Caki2 (cell line): ENCODE results near the gene USP48. TPM values are rescaled to one million over a fixed set of nuclear protein-coding genes. Genes with fewer than 3 reads are reported as not detected.
"Not testable (repeated sequence)": the region's sequence is repeated elsewhere in the genome, so short reads cannot be mapped to it uniquely, and the experiment has no call there.

ENCODE experiments used
- DNase-seq: peaks from one replicate; pipeline ENCODE4 v3.0.0-alpha.2; 2015; ENCODE audit warnings: low read depth
- in situ Hi-C: cut with HindIII; loops from 2 replicates; pipeline ENCODE4 v1.10.0; 2016; ENCODE audit warnings: low sequenced_read_pairs, low pct_unique_long_range_greater_than_20kb, mixed read lengths
- total RNA-seq: library from RNA; depleted of rRNA; stranded (reverse); fragments of >200 nt; shearing (Covaris generic); gene quantifications from 2 replicates; pipeline ENCODE4 v1.2.3, GENCODE V29; 2014; ENCODE audit warnings: low replicate concordance; rRNA removed

The USP48 gene, protein sequence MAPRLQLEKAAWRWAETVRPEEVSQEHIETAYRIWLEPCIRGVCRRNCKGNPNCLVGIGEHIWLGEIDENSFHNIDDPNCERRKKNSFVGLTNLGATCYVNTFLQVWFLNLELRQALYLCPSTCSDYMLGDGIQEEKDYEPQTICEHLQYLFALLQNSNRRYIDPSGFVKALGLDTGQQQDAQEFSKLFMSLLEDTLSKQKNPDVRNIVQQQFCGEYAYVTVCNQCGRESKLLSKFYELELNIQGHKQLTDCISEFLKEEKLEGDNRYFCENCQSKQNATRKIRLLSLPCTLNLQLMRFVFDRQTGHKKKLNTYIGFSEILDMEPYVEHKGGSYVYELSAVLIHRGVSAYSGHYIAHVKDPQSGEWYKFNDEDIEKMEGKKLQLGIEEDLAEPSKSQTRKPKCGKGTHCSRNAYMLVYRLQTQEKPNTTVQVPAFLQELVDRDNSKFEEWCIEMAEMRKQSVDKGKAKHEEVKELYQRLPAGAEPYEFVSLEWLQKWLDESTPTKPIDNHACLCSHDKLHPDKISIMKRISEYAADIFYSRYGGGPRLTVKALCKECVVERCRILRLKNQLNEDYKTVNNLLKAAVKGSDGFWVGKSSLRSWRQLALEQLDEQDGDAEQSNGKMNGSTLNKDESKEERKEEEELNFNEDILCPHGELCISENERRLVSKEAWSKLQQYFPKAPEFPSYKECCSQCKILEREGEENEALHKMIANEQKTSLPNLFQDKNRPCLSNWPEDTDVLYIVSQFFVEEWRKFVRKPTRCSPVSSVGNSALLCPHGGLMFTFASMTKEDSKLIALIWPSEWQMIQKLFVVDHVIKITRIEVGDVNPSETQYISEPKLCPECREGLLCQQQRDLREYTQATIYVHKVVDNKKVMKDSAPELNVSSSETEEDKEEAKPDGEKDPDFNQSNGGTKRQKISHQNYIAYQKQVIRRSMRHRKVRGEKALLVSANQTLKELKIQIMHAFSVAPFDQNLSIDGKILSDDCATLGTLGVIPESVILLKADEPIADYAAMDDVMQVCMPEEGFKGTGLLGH
- 12.5 and 19.3 TPM in 2 replicates for total RNA-seq

- peak; percentile 94 for DNase-seq
- in situ Hi-C loops = no loop called here
Measured at GRCh38 chr1:21782868-21783678, at the start of gene USP48. Gene USP48, minus strand, starts transcription at chr1:21783149. Its CDS starts 192 bp downstream, at chr1:21782957.

GRCh38 chr1:21831454-21831970, 48.6 kb upstream of the USP48 start:
- in situ Hi-C loops = no loop called here
- DNase-seq = no peak

DNA sequence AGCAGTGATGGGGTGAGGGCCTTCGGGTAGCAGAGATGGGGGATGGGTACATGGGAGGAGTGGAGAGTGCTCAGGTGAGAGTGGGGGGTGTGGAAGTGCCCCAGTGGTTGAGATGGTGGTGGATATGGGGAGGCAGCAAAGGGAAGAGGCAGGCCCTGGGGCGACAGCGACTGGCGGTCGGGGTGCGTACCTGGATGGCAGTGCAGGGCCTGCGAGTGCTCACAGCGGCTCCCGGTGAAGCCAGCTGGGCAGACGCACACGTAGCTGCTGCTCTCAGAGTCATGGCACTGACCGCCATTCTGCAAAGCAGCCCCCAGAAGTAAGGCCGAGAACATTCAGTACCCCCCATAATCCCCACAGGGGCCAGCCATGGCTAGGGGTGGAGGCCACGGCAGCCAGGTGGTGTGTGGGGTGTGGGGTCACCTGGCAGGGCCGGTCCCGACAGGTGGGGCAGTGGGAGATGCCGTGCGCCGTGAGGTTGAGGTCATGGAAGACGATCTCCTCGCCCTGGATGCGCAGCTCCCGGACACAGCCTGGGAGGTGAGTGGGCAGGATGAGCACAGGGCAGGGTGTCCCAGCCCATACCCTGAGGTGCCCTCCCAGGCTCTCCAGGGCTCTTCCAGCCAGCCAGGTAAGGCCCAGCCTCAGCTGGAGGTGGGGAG, 48.0 kb upstream of the USP48 start:
- in situ Hi-C loops = no loop called here
- no peak for DNase-seq

DNA sequence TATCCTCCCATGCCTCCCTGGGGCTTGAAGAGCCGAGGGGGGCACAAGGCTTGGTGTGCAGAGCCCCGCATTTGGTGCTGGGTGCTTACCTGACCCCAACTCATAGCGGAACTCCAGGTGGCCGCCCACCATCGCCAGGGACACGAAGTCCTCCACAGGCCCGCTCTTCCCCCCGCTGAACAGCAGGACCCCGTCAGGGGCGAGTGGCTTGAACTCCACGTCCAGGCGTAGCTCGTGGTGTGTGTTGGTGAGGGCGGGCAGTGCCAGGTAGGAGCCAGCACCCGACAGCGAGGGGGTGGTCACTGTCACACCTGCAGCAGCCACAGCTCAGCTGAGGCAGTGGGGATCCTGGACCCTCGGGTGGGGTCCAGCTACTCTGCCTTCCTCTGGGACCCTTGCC, 46.3 kb upstream of the USP48 start:
- no peak for DNase-seq
- in situ Hi-C loops = no loop called here

DNA sequence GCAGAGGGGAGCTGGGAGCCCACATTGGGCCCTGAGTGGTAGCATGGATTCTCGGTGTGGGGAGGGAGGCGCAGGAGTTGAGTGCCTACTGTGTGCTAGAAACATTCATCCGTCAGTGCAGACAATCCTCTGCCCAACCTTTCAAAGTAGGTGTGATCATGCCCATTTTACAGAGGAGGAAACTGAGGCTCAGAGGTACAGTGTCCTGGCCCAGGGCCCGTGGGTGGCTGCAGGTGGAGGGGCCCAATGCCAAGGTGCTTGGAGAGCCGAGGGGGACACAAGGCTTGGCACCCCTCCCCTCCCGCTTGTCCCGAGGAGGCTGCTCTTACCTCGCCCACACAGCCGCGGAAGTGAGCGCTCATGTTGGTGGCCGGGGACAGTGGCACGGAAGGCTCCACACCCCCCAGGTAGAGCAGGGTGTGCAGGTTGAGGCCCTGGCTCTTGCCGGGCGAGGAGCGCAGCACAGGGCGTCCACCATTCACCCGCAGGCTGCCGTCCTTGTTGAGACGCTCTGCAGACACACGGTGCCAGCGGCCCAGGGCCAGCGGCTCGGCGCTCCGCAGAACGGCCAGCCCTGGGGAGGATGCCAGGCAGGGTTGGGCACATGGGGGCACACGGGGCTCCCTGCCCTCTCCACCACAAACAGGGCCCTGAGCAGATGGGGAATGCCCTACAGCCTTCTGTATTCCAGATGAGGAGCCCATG, 45.7 kb upstream of the USP48 start:
- in situ Hi-C loops = no loop called here
- no peak for DNase-seq

GRCh38 chr1:21828075-21828474, 45.1 kb upstream of the USP48 start:
- in situ Hi-C loops = no loop called here
- DNase-seq = no peak

GRCh38 chr1:21827141-21827679, 44.3 kb upstream of the USP48 start:
- no peak for DNase-seq
- in situ Hi-C loops = no loop called here

DNA sequence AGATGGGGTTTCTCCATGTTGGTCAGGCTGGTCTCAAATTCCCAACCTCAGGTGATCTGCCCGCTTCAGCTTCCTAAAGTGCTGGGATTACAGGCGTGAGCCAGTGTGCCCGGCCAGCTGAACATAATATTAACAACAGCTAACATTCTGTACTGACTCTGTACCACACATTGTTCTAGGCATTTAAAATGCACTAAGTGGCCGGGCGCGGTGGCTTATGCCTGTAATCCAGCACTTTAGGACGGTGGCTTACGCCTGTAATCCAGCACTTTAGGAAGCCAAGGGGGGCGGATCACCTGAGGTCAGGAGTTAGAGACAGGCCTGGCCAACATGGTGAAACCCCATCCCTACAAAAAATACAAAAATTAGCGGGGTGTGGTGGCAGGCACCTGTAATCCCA, 43.7 kb upstream of the USP48 start:
- DNase-seq, in situ Hi-C loops: not testable (repeated sequence)

GRCh38 chr1:21825393-21825792, 42.4 kb upstream of the USP48 start:
- DNase-seq = no peak
- in situ Hi-C loops = no loop called here

- in situ Hi-C loops = no loop called here
- no peak for DNase-seq
Measured at GRCh38 chr1:21824926-21825325, 42.0 kb upstream of the USP48 start.

- no peak for DNase-seq
- in situ Hi-C loops = no loop called here
Measured at GRCh38 chr1:21823980-21824702, 41.2 kb upstream of the USP48 start.

GRCh38 chr1:21823206-21823979, 40.4 kb upstream of the USP48 start:
- in situ Hi-C loops = no loop called here
- DNase-seq = no peak

GRCh38 chr1:21822349-21822748, 39.4 kb upstream of the USP48 start:
- DNase-seq = no peak
- in situ Hi-C loops = no loop called here

DNA sequence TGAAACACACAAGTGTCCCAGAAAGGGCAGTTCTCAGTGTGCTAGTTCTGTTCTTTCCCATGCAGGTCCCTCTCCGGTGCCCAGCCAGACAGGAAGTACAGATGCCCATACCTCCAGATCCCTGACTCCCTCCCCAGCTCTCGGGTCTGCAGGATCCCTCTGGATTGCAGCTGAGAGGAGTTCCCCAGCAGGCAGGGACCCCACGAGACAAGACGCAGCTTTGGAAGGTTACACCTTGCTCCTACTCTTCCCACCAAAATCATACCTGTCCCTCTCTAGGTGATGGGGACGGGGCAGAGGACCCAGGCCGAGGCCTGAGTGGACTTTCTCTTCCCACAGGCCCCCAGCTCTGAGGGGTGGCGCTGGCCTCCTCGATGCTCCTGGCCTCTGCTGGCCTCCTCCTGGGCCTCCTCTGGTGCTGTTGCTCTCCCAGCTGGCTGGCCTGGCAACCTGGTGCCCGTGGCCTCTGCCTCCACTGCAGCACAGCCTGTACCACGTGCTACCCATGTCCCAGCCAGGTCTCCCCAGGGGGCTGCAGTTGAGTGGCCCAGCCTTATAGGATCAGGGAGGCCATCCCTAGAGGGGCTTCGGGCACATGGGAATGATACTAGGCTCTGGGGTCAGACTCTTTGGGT, 38.6 kb upstream of the USP48 start:
- in situ Hi-C loops = no loop called here
- no peak for DNase-seq

- no peak for DNase-seq
- in situ Hi-C loops = no loop called here
Measured at GRCh38 chr1:21820597-21821232, 37.8 kb upstream of the USP48 start.
